NB4 (cell line): Measurements from ENCODE around the gene ABCG1.
"Not testable (repeated sequence)": the region's sequence is repeated elsewhere in the genome, so short reads cannot be mapped to it uniquely, and the experiment has no call there.

Experiments
- DNase-seq: peaks from one replicate; pipeline ENCODE4 v3.0.0; 2010; ENCODE audit warnings: low read depth
- H3K4me3 ChIP-seq: one replicate; pipeline ENCODE4 v1.5.1; 2011; ENCODE audit warnings: mild to moderate bottlenecking, low read depth, low read length, moderate library complexity
- MYC ChIP-seq: IDR thresholded peaks from 2 replicates; pipeline ENCODE4 v1.6.1; 2011; ENCODE audit warnings: low read depth, low read length
- POLR2A ChIP-seq: IDR thresholded peaks from 2 replicates; pipeline ENCODE4 v1.6.1; 2011; ENCODE audit warnings: mild to moderate bottlenecking; ENCODE audit not compliant: insufficient read length; ENCODE audit errors: extremely low read depth
- TF ChIP-seq, protein P1 (sequence below): IDR thresholded peaks from 2 replicates; pipeline ENCODE4 v1.6.1; 2011; ENCODE audit warnings: low read depth, low read length
- TF ChIP-seq, protein P2 (sequence below): IDR thresholded peaks from one replicate; pipeline ENCODE4 v1.5.1; 2012; ENCODE audit warnings: low read depth, low read length

Gene ABCG1

DNA sequence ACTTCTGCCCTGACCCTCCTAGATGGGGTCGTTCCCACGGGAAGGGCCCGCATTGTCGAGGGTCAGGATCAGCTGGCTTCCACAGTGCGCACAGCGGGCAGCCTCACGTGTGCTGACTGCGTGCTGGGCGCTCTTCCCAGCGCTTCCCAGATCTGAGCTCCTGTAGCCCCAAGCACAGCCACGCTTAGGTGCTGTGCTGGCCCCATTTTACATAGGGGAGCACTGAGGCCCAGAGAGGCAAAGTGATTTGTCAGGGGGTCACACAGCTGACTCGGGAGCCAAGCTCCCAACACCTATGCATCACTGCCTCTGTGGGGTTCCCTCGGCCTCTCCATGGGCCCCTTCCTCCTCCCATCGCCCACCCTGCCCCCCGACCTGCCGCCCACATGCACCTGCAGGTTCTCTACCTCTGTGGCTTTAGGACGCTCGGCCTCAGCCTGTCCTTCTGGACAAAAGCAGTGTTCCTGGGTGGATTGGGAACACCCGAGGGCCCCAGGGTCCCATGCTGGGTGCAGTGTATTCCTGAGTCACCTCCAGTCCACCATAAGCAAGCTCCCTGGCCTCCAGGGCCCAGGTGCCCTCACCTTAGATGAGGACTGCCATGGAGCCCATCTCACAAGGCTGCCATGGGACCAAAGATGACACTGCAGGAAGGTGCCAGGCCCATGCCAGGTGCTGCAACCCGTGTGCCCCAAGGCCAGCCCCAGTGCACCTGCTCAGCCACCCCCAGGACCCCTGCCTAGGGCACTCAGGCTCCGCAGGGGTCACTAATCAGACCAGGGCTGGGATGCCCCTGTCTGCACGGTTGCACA lies 73.0 kb downstream of the ABCG1 start:
- TF ChIP-seq, protein P1, sequence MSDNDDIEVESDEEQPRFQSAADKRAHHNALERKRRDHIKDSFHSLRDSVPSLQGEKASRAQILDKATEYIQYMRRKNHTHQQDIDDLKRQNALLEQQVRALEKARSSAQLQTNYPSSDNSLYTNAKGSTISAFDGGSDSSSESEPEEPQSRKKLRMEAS, result no peak
- TF ChIP-seq POLR2A (no peak), MYC (no peak)
- TF ChIP-seq, protein P2, sequence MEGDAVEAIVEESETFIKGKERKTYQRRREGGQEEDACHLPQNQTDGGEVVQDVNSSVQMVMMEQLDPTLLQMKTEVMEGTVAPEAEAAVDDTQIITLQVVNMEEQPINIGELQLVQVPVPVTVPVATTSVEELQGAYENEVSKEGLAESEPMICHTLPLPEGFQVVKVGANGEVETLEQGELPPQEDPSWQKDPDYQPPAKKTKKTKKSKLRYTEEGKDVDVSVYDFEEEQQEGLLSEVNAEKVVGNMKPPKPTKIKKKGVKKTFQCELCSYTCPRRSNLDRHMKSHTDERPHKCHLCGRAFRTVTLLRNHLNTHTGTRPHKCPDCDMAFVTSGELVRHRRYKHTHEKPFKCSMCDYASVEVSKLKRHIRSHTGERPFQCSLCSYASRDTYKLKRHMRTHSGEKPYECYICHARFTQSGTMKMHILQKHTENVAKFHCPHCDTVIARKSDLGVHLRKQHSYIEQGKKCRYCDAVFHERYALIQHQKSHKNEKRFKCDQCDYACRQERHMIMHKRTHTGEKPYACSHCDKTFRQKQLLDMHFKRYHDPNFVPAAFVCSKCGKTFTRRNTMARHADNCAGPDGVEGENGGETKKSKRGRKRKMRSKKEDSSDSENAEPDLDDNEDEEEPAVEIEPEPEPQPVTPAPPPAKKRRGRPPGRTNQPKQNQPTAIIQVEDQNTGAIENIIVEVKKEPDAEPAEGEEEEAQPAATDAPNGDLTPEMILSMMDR, result no peak
- DNase-seq, result no peak
- no peak overlapping the region for H3K4me3 ChIP-seq

DNA sequence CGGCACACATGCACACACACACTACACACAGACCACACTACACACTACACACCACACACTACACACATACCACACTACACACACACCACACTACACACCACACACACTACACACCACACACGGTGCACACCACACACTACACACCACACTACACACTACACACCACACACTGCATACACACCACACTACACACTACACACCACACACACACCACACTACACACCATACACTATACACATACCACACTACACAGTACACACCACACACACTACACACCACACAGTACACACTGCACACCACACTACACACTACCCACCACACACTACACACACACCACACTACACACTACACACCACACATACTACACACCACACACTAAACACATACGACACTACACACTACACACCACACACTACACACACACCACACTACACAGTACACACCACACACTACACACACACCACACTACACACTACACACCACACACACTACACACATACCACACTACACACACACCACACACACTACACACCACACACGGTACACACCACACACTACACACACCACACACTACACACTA lies 73.7 kb downstream of the ABCG1 start:
- not testable (repeated sequence) for H3K4me3 ChIP-seq, DNase-seq

DNA sequence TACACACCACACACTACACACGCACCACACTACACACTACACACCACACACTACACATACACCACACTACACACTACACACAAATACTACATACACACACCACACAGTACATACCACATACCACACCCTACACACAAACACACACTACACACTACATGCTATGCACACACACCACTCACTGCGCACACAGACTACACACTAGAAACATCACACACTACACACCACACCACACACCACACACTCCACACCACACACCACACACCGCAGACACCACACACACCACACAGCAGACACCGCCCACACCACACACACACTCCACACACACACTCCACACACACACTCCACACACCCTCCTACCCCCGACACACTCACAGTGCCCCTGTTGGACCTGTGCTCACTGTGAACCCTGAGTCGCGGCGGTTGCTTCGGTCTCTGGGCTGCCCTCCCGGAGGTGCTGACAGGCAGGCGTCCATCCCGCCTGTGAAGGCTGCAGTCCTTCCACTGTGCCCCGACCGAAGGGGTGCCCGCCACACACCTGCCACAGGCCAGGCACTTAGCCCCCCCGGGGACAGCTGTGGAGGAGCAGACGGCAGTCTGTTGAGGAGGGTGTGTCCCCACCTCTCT lies 74.8 kb downstream of the ABCG1 start:
- TF ChIP-seq POLR2A (no peak), MYC (no peak)
- TF ChIP-seq, protein P2, result no peak
- TF ChIP-seq, protein P1, result no peak
- DNase-seq, result no peak
- H3K4me3 ChIP-seq, result no peak overlapping the region

DNA sequence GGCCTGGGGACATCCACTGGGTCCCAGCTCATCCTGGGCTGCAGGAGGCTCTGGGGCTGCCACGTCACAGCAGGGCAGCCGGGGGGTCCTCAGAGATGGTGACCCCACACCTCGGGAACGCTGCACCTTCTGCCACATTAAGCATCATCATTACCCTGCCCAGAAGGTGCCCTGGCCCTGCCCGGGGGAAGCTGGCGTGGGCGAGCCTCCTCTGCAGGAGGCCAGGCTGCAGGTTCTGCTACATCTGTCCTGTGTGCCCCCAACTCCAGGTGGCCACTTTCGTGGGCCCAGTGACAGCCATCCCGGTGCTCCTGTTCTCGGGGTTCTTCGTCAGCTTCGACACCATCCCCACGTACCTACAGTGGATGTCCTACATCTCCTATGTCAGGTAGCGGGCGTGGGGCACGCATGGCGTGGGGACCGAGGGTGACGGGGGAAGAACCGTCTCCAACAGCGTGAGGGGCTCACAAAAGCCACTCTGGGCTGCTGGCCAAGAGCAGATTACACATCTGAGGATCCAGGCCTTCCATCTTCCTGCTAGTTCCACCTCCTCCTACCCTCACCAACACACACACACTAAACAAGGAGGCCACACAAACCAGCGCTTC lies 75.4 kb downstream of the ABCG1 start:
- TF ChIP-seq, protein P2, result no peak
- TF ChIP-seq MYC, result no peak
- TF ChIP-seq, protein P1, result no peak
- no peak for TF ChIP-seq POLR2A
- no peak for DNase-seq
- H3K4me3 ChIP-seq, result no peak overlapping the region

DNA sequence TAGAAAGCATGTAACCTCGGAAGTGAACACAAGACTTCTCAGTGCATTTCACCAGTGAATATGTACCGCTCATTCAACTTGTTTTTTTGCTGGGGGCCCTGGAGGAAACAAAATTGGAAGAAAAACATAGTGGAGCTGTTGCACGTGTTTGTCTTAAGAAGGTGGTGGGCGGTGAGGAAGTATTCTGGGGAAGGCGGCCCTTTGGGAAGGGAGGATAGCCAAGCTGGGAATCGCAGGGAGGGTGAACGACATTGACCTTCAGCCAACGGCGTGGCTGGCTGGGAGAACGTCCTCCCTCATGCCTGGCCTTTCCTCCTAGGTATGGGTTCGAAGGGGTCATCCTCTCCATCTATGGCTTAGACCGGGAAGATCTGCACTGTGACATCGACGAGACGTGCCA lies 76.9 kb downstream of the ABCG1 start:
- no peak for DNase-seq
- TF ChIP-seq, protein P2, result no peak
- TF ChIP-seq POLR2A (no peak), MYC (no peak)
- TF ChIP-seq, protein P1, result no peak
- H3K4me3 ChIP-seq, result no peak overlapping the region

DNA sequence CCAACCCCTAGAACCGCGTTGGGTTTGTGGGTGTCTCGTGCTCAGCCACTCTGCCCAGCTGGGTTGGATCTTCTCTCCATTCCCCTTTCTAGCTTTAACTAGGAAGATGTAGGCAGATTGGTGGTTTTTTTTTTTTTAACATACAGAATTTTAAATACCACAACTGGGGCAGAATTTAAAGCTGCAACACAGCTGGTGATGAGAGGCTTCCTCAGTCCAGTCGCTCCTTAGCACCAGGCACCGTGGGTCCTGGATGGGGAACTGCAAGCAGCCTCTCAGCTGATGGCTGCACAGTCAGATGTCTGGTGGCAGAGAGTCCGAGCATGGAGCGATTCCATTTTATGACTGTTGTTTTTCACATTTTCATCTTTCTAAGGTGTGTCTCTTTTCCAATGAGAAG lies 77.6 kb downstream of the ABCG1 start:
- no peak for DNase-seq
- no peak for TF ChIP-seq MYC
- TF ChIP-seq, protein P2, result no peak
- TF ChIP-seq POLR2A, result no peak
- TF ChIP-seq, protein P1, result no peak
- no peak overlapping the region for H3K4me3 ChIP-seq
